GM19395 (cell line): ENCODE data around the gene CLCN6.

Experiments
- ATAC-seq: cut with Tn5 transposase; IDR thresholded peaks from one replicate; pipeline ENCODE4 v1.9.1; 2021; ENCODE audit warnings: mild to moderate bottlenecking, moderate library complexity; ENCODE audit not compliant: unreplicated experiment

The CLCN6 gene

GRCh38 chr1:11874624-11875023 is 68.6 kb downstream of the CLCN6 start:
- ATAC-seq, result no peak

- ATAC-seq, result no peak
Measured at GRCh38 chr1:11875094-11875493, 69.1 kb downstream of the CLCN6 start.

GRCh38 chr1:11877074-11877473 is 71.1 kb downstream of the CLCN6 start:
- ATAC-seq, result no peak

- ATAC-seq, result no peak
Measured at GRCh38 chr1:11878081-11878890, 72.3 kb downstream of the CLCN6 start.

- no peak for ATAC-seq
Measured at GRCh38 chr1:11878891-11879190, 72.8 kb downstream of the CLCN6 start.

- ATAC-seq, result no peak
Measured at GRCh38 chr1:11879311-11880180, 73.6 kb downstream of the CLCN6 start.

GRCh38 chr1:11880181-11880575 is 74.2 kb downstream of the CLCN6 start:
- no peak for ATAC-seq

- no peak for ATAC-seq
Measured at GRCh38 chr1:11880911-11881748, 75.1 kb downstream of the CLCN6 start.

GRCh38 chr1:11881749-11882441 is 75.9 kb downstream of the CLCN6 start:
- no peak for ATAC-seq

GRCh38 chr1:11882814-11883538 is 77.0 kb downstream of the CLCN6 start:
- ATAC-seq, result no peak

GRCh38 chr1:11885916-11886315 is 79.9 kb downstream of the CLCN6 start:
- no peak for ATAC-seq

- ATAC-seq, result no peak
Measured at GRCh38 chr1:11886986-11887665, 81.1 kb downstream of the CLCN6 start.

GRCh38 chr1:11887666-11888007 is 81.6 kb downstream of the CLCN6 start:
- ATAC-seq, result no peak

- ATAC-seq, result no peak
Measured at GRCh38 chr1:11888206-11888876, 82.3 kb downstream of the CLCN6 start.

GRCh38 chr1:11888877-11889208 is 82.9 kb downstream of the CLCN6 start:
- ATAC-seq, result no peak

- ATAC-seq, result no peak
Measured at GRCh38 chr1:11891433-11892186, 85.6 kb downstream of the CLCN6 start.
